Skin epidermis (tissue), 12 donors: ENCODE measurements around the gene ZBTB7A.

Experiments used
- H3K27ac ChIP-seq, 21 experiments: fragments of 200-600 bp; sonication (generic) in 11 of 21; one replicate each; pipeline ENCODE4 v1.5.0; 2020; ENCODE audit warnings: mild to moderate bottlenecking in 3 of 21, inconsistent platforms in 2 of 21, moderate library complexity in 2 of 21
- H3K4me3 ChIP-seq, 7 experiments: fragments of 200-600 bp; sonication (generic) in 2 of 7; one replicate each; pipeline ENCODE4 v1.5.0; 2020; ENCODE audit warnings: inconsistent platforms in 2 of 7, mild to moderate bottlenecking in 2 of 7, moderate library complexity in 1 of 7

The ZBTB7A gene

DNA sequence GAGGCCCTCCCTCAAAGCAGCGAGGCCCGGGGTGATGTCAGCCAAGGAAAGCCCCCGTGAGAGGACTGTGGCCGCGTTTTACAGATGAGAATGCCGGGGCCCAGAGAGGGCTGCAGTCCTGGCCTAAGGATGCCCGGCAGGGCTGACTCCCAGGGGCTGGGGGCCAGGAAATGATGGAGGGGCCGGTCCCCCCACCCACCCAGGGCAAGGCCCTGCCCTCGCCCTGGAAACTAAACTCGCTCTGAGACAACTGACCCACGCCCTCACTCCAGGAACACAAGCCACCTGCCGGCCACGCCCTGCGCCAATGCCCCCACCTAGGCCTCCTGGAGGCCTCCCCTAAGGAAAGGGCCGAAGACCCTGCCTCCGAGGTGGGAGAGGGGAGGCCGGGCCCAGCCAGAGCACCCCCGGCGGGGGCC, 7.2 kb downstream of the ZBTB7A start:
- peak overlapping the region; percentile 20 to 100 (median 26) for H3K4me3 ChIP-seq
- peak overlapping the region; percentile 84 to 100 (median 97) for H3K27ac ChIP-seq

DNA sequence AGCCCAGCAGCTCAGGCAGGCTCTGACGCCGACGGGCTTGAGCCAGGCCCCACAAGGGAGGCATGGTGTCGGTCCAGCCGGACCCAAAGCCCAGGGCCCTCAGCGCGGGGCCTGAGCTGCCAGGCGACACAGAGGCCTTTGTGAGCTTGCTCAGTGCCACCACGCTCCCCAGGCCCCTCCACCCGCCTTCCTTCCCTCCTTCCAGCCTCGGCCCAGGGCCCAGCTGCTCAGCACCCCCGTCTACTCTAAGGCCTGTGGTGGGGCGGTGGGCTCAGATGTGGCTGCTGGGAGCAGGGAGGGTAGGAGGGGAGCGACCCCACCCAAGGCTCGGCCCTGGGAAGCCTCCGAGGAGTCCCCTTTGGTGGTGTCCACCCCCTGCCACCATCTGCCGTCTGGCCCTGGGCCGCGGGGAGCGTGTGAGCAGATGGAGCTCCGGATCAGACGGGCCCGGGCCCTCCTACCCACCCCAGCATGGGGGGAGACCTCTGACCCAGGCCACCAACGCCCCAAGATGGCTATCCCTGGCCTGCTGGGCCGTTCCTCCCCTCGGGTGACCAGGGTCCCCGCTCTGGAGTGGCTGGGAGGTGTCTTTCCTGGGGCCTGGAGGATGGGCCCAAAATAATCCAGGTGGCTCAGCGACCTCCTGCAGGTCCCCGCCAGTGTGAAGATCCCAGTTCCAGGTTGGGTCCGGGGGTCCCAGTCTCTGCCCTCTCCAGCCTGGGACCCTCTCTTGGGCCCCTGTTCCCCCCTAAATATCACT, 7.8 kb downstream of the ZBTB7A start:
- H3K4me3 ChIP-seq: peak overlapping the region; percentile 20 to 100 (median 26)
- peak overlapping the region; percentile 84 to 100 (median 97) for H3K27ac ChIP-seq

DNA sequence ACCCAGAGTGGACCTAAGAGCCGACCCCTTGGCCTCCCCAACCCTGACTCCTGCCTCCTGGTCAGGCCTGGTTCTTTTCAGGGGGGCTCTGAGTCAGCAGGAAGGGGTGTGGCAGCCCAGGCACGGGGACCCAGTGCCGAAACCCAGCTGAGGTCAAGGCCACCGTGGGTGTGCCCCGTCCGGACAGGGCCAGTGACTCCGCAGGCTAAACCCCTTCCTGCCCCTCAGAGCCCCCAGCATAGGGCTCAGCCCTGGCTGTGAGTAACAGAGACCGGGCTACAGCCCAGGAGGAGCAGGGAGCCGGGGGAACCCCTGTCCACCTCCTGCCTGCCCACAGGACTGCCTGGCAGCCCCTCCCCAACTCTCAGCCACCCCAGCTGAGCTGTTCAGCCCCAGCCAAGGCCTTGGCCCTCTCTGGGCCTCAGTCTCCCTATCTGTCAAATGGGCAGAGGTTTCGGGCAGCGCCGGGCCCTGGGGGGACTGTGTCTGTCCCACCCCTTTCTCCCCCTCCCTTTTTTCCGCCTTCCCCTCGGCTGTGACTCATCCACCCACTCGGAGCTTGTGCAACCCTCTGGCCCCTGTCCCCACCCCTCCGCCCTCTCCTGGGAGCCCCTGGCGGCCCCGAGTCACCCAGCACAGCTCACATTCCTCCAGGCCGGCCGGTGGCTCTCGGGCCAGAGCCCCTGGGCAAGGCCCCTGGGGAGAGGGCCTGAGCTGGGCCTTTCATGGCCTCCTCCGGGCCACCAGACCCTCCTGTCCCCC, 8.6 kb downstream of the ZBTB7A start:
- Histone ChIP-seq H3K27ac (peak overlapping the region; percentile 84 to 100 (median 97)), H3K4me3 (peak overlapping the region; percentile 20 to 100 (median 26))

DNA sequence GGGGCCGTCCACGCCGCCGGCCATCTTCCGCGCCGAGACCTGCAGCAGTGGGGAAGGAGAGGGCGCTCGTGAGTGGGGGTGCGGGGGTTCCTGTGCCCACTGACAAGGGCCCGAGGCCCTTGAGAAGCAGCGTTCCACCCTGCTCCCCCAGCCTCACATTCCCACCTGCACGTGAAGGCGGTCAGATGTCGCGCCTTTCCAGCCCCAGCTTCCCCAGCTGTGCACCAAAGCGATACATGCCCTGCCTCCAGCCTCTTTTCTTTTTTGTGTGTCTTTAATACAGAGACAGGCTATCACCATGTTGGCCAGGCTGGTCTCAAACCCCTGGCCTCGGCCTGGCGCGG, 11.5 kb downstream of the ZBTB7A start:
- Histone ChIP-seq H3K4me3 (no peak overlapping the region), H3K27ac (no peak overlapping the region)

DNA sequence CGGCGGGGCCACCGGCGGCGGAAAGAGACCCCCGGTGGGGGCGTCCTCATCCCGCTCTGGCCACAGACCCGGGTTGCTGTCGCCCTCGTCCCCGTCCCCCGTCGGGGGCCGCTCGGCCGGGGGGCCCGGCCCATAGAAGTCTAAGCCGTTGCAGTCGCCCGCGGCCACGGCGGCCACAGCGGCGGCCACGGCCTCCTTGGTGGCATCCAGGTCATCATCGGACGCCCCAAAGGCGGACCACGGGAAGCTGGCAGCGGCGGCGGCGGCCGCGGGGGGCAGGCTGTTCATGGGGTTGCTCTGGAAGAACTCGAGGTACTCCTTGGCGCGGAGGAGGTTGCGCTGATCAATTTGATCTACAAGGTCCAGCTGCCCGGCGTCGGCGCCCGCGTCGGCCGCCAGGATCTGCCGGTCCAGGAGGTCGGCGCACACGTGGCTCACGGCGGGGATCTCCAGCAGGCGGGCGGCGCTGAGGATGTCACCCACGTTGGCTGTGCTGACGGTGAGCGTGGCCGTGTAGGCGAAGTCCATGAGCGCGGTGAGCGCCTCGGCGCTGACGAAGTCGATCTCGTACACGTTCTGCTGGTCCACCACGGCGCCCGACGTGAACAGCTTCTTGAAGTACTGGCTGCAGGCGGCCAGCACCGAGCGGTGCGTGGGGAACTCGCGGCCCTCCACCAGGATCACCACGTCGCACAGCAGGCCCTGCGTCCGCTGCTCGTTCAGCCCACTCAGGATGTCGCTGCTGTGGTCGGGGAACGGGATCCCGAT, 12.1 kb downstream of the ZBTB7A start:
- H3K27ac ChIP-seq: no peak overlapping the region
- H3K4me3 ChIP-seq: no peak overlapping the region

DNA sequence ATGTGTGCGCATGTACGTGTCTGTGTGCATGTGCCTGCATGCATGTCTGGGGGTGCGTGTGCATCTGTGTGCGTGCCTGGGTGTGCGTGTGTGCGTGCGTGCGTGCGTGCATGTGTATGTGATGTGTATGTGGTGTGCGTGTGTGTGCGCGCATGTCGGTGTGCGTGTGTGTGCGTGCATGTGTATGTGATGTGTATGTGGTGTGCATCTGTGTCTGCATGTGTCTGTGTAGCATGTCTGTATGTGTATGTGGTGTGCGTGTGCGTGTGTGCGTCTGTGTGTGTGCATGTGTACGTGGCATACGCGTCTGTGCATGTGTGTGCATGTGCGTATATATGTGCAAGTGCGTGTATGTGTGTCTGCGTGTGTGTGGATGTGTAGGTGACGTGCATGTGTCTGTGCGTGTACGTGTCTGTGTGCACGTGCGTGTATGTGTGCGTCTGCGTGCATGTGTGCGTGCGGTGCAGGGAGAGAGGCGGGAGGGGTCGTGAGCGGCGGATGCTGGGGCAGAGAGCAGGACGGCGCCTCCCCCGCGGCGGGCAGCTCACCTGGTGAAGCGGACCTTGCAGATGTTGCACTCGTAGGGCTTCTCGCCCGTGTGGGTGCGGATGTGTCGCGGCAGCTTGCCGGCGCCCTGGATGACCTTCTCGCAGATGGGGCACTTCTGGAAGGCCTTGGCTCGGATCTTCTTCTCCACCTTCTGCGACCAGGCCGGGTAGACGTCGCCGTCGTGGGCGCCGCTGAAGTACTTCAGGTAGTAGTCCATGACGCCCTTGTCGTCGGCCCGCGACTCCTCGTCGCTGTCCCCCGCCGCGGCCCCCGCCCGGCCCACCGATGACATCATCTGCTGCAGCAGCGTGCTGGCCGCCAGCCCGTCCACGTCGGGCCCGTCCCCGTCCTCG, 13.0 kb downstream of the ZBTB7A start:
- H3K4me3 ChIP-seq: no peak overlapping the region

DNA sequence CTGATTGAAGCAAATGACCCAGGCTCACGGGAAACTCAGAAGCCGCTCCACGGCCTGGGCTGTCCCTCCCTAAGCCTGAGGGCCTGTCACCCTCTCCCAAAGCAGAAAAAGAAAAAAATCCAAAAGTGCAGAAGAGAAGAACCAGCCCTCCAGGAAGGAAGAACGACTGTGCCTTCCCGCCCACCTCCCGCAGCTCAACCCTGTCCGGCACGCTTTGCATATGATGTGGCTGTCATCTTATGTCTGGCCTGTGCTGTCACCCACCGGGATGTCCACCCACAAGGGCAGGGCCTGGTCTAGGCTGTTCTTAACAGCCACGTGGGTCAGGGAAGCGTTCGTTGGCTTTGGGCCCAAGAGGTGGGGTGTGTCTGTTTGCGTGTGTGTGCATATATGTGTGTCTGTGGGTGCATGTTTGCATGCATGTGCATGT, 13.7 kb downstream of the ZBTB7A start:
- no peak overlapping the region for H3K4me3 ChIP-seq
- peak overlapping the region in 19 of 21 experiments; percentile 44 to 88 (median 80) for H3K27ac ChIP-seq

More for the DNA sequence above, 13.0 kb downstream of the ZBTB7A start:
- peak overlapping the region in 6 of 21 experiments; percentile 18 to 83 (median 74) for H3K27ac ChIP-seq

DNA sequence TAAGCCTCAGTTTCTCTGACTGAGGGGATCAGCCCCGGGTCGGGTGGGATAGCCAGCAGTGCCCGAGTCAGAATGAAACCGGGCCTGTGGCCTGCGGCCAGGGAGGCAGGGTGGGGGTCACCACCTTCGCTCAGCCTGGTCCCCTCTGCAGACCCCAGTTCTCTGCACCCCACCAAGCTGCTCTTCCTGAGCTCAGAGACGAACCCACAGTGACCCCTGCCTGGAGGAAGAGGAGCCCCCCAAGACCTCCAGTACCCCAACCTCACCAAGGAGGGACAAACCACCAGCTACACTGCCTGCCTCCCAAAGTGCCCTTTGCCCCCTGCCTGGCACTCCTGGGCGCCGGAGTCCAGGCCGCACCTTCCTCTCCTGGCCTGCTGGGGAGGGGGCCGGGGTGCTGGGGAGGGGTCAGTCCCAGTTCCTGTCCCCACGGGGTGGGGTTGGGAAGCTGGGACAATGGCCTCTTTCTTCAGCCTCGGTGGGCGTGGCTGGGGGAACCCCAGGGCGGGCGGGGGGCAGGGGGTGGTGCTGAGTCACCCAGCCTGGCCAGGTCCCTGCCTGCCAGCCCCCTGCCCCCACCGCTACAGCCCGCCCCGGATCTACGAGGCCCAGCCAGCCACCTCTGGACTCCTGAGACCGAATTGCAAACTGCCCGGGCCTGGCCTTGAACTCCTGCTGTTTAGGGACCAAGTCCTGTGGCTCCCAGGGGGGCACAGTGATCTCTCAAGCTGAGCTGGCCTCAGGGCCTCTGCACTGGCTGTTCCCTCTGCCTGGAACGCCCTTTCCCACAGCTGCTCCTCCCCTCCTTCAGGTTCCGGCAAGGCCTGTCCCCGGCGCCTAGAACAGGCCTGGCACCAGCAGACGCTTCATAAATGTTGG, 14.3 kb downstream of the ZBTB7A start:
- peak overlapping the region in 1 of 7 experiments; percentile 10 for H3K4me3 ChIP-seq
- peak overlapping the region in 20 of 21 experiments; percentile 44 to 88 (median 80) for H3K27ac ChIP-seq

DNA sequence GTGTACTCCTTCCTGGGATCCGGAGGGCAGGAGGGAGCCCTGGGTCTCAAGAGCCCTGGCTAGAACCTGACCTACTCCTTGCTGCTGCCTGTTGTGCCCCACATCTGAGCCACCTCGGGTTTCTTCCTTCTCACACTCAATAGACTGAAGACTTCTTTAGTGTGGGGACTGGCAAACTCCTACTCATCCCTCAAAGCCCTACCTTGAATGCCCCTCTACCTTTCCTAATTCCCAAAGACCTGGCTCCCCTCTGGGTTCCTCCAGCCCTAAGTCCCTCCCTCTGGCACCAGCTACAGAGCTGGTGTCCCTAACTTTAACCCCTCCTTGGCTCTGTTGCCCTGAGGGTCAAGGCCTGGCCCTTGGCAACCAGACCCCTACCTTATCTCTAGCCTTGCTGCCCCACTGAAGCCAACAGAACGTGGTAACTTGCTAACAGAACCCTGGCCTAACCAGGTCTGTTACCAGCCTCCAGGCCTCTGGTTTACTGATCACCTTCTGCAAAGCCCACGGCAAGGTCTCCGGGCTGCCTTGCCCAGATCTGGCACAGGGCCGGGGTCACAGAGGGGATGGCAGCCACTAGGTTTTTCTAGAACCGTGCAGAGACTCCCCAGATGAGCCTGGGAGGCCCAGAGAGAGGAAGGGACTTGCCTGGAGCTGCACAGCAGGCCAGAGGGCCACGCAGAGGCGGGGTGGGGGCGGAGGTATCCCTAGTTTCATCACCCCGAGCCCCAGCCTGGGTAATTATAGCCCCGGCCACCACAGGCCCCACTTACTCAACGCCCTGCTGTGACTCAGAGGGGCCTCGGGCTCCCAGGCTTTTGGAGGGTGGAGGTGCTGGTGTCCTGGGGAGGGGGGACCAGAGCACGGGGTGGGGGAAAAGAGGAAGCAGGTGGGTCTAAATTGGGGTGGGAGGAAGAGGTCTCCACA, 15.3 kb downstream of the ZBTB7A start:
- Histone ChIP-seq H3K4me3 (peak overlapping the region in 1 of 7 experiments; percentile 10), H3K27ac (peak overlapping the region in 20 of 21 experiments; percentile 44 to 88 (median 80))

DNA sequence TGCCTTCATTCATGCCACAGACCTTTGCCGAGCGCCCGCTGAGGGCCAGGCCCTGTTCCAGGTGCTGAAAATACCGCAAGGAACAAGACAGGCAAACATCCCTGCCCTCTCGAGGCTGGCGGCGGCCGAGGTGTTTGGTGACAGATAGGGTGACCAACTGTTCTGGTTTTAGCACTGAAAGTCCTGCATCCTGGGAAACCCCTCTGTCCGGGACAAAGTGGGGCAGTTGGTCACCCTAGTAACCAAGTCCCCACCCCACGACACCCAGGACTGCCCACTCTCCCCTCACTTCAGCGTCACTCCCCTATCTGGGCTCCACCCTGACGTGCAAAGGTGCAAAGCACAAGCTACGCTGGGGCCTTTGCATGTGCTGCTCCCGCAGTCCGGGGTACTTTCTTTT, 17.3 kb downstream of the ZBTB7A start:
- no peak overlapping the region for H3K4me3 ChIP-seq
- H3K27ac ChIP-seq: no peak overlapping the region

DNA sequence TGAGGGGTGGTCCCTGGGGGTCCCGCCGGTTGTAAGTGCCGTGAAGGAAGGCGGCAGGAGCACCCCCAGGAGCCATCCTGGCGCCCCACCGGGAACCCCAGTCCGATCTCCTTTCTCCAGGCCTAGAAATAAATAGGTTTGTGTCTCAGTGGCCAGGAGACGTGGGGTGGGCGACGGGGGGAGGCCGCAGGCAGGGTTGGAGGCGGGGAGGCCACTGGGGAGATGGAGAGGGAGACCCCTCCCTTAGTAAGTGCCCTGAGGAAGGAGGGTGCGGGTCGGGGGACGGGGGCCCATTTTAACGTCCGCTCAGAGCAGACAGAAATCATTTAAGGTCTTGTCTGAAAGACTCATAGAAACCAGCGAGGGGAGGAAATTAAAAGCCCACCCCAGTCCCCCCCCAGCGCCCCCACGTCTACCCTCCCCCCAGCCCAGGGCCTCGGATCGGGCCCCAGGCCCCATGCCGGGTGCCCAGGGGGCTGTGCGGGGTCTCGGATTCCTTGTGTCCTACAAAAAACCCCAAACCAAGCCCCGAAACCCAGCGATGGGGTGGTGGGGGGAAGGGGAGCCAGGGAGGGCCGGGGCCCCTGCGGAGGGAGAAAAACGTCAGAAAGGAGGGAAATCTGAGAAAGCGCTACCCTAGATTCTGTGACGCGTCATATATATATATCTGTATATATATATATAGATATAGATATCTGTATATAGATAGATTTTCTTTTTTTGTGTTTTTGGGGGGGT, 19.6 kb downstream of the ZBTB7A start:
- peak overlapping the region in 2 of 21 experiments; percentile 13 to 30 for H3K27ac ChIP-seq
- no peak overlapping the region for H3K4me3 ChIP-seq

DNA sequence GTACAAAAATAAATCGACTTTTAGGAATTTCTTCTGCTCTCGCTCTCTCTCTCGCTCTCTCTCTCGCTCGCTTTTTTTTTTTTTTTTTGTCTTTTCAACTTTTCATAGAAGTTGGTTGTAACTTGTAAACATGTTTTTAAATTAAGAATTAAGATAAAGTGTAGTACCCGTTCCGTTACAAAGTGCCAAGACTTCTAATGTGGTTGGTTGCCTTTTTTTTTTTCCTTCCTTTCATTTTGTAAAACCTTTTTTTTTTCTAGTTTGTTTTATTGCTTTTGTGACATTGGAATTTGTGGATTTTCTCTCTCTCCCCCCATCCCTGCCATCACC, 20.4 kb downstream of the ZBTB7A start:
- Histone ChIP-seq H3K4me3 (no peak overlapping the region), H3K27ac (no peak overlapping the region)

DNA sequence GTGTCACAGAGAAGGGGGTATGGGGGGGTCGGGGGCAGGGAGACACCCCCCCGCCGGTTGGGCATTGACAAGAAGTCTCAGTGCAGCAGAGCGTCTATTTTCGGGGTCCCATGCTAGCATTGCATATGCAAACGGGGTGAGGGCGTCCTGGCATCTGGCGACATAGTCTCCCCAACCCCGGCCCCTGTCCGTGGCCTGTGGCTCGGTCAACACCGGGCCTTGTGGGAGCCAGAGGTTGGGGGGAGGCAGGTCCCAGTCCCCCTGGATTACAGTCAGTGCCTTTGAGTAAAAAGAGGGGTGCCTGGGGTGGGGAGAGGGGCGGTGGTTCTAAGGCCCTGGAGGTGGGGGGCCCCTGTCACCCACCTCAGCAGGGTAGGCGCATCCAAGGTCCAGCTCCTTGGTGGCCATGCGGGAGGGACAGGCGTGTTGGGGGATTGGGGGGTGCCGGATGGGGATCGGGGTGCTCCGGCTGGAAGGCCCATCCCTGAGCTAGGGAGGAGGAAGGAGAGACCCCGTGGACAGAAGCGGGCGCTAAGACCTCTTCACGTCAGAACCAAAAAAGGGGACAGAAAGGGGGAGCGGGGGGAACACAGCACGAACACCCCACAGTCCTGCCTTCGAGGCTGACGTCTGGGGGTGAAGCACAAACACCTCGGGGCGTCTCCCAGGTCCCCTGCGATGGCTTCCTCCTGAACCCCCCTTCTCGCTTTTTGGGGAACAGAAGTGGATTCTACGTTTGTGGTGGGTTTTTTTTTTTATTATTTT, 20.9 kb downstream of the ZBTB7A start:
- peak overlapping the region in 1 of 21 experiments; percentile 10 for H3K27ac ChIP-seq
- no peak overlapping the region for H3K4me3 ChIP-seq

DNA sequence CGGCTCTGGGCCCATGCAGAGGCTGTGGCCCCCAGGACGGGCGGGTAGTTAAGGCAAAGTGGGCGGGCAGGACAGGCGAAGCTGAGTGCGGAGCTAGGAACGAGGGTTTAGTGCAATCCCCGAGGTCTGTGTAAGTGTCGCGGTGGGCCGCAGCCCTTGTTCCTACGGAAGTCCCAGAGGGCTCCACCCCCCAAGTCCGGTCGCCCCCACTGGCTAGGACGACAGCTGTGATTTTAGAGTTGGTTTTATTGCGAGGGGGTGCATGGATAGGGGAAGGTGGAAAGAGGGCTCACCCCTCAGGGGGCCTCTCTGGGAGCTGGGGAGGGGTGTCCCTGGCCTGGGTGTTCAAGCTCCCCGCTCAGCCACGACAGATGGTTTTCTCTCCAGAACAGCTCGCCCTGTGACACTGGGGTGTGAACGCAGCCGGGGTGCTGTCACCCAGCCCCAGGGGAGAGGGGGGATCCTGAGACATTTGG, 21.7 kb downstream of the ZBTB7A start:
- H3K27ac ChIP-seq: peak overlapping the region in 3 of 21 experiments; percentile 3 to 30 (median 10)
- no peak overlapping the region for H3K4me3 ChIP-seq

DNA sequence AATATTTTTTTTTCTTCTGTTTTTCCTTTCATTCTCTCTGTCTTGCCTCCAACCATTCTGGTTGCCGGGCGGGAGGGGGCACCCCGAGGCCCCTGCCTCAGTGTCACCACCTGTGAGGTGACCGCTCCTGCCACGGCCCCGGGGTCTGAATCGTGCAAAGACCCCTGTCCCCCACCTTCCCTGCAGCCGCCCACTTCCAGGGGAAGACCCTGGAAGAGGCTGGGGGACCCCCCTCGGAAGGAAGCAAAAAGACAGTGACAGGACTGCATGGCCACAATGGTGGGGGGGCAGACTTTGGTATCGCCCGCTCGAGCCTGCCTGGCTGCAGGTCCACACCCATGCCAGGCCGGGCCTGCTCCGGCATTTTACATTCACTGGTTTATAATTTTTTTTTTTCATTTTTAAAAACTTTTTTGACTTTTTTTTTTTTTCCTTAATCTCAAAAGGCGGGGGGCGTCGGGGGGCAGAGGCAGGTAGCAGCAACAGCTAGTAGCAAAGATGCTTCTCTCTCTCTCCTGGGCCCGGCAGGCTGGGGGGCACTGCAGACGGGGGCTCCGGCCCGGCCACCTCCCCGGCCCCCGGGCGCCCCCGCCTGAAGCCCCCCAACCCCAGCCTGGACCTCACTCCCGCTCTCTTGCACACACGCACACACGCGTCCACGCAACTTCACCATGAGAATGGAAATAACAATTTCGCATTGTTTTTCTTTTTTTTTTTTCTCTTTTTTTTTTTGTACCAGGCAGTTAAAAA, 22.6 kb downstream of the ZBTB7A start:
- Histone ChIP-seq H3K27ac (peak overlapping the region in 1 of 21 experiments; percentile 18), H3K4me3 (no peak overlapping the region)
